ENCODE measurements around the gene AKNA. TPM values are rescaled to one million over a fixed set of nuclear protein-coding genes. Genes with fewer than 3 reads are reported as not detected.

The AKNA gene
- total RNA-seq, 5 donors from 2014 or later (not counting 1 experiment from before 2014, with no cell fraction given): 382 to 462 (median 415) TPM

GRCh38 chr9:114361542-114361941 lies 26.2 kb downstream of the AKNA start:
- peaks cover 78 to 82% (median 78%) of the 10 kb centered on the region in 3 donors for H3K4me1 Mint-ChIP-seq
- 98% methylated on average over 6 of the region's 7 CpGs for WGBS (ENCODE audit: insufficient coverage)

DNA sequence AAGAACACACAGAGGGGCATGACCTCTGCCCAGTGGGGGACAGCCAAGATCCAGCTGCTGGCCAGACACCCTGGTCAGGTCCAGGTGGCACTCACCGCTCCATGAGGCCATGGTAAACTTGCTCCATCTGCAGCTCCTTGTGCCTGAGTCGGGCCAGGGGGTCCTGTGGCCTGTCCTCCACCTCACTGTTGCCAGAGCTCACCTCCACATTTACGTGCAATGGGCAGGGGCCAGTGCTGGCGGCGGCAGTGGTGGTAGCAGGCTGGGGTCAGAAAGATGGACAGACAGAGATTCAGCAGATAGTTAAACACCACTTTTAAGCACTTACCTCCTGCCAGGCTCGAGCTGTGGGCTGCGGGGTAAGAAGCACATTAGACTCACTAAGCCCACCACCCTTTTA lies 28.0 kb downstream of the AKNA start:
- no peaks in the 10 kb centered on the region for H3K27me3 Mint-ChIP-seq

More at GRCh38 chr9:114361542-114361941, 26.2 kb downstream of the AKNA start:
- H3K36me3 Mint-ChIP-seq: peaks cover 74% of the 10 kb centered on the region
- ATAC-seq (replicated peaks in 1 of 4) (no peak), DNase-seq (no peak)
- no peaks in the 10 kb centered on the region for H3K9me3 ChIP-seq
- CTCF ChIA-PET: no interaction called here
- no peak overlapping the region for H3K4me3 ChIP-seq (ENCODE audit: control insufficient read depth in 1 of 2, extremely low read depth in 1 of 2, low read length in 1 of 2)
- no peaks in the 10 kb centered on the region for H3K9me3 Mint-ChIP-seq
- no peaks in the 10 kb centered on the region for H3K27me3 Mint-ChIP-seq
- H3K27ac Mint-ChIP-seq: peak overlapping the region; percentile 92 to 93
- peak overlapping the region; percentile 79 for H3K27ac ChIP-seq (ENCODE audit: low read length)
- POLR2A ChIA-PET: interaction anchor here in 1 of 2 donors (0.5 to 0.6 kb wide), 2 partner anchors 13 to 26 kb away, joined by 3 read pairs; partner anchors contain the start of gene AKNA
- H3K27me3 ChIP-seq (replicated peaks in 1 of 2; ENCODE audit: control insufficient read depth in 2 of 2, extremely low read depth in 1 of 2, insufficient read depth in 2 of 2, low read length in 1 of 2): no peaks in the 10 kb centered on the region
- peaks cover 30 to 97% of the 10 kb centered on the region in 2 donors for H3K36me3 ChIP-seq (ENCODE audit: control insufficient read depth in 2 of 2, extremely low read depth in 1 of 2, insufficient read depth in 1 of 2, low read length in 1 of 2)
- peak overlapping the region in 2 of 3 donors; percentile 17 to 26 for H3K4me3 Mint-ChIP-seq
- H3K4me1 ChIP-seq (ENCODE audit: control insufficient read depth in 1 of 2, extremely low read depth in 1 of 2, insufficient read depth in 2 of 2, low read length in 2 of 2): peaks cover 30 to 85% of the 10 kb centered on the region in 2 experiments

GRCh38 chr9:114357911-114358328 lies 29.9 kb downstream of the AKNA start:
- Mint-ChIP-seq H3K27ac (peak overlapping the region; percentile 45 to 93), H3K27me3 (no peaks in the 10 kb centered on the region), H3K4me1 (peaks cover 57 to 60% (median 58%) of the 10 kb centered on the region in 3 donors), H3K9me3 (no peaks in the 10 kb centered on the region), H3K4me3 (no peak overlapping the region), H3K36me3 (peaks cover 58% of the 10 kb centered on the region)
- 97% methylated on average over 7 of the region's 9 CpGs for WGBS (ENCODE audit: insufficient coverage)
- DNase-seq: no peak
- Histone ChIP-seq H3K4me1 (ENCODE audit: control insufficient read depth in 1 of 2, extremely low read depth in 1 of 2, insufficient read depth in 2 of 2, low read length in 2 of 2) (peaks cover under 1 to 63% of the 10 kb centered on the region in 2 experiments), H3K27me3 (replicated peaks in 1 of 2; ENCODE audit: control insufficient read depth in 2 of 2, extremely low read depth in 1 of 2, insufficient read depth in 2 of 2, low read length in 1 of 2) (no peaks in the 10 kb centered on the region), H3K4me3 (ENCODE audit: control insufficient read depth in 1 of 2, extremely low read depth in 1 of 2, low read length in 1 of 2) (no peak overlapping the region), H3K9me3 (no peaks in the 10 kb centered on the region), H3K27ac (ENCODE audit: low read length) (peak overlapping the region; percentile 32), H3K36me3 (ENCODE audit: control insufficient read depth in 2 of 2, extremely low read depth in 1 of 2, insufficient read depth in 1 of 2, low read length in 1 of 2) (peaks cover 37 to 91% of the 10 kb centered on the region in 2 donors)
- CTCF ChIA-PET: no interaction called here
- POLR2A ChIA-PET: no interaction called here
- ATAC-seq (replicated peaks in 1 of 4): no peak

More for the DNA sequence above, 28.0 kb downstream of the AKNA start:
- no peak overlapping the region for H3K4me3 Mint-ChIP-seq
- ChIA-PET POLR2A (interaction anchor here in 1 of 2 donors (0.6 kb wide), 1 partner anchor 14 kb away, joined by 6 read pairs; no protein-coding TSS in a partner anchor), CTCF (no interaction called here)
- peaks cover 19 to 78% of the 10 kb centered on the region in 2 experiments for H3K4me1 ChIP-seq (ENCODE audit: control insufficient read depth in 1 of 2, extremely low read depth in 1 of 2, insufficient read depth in 2 of 2, low read length in 2 of 2)
- no peaks in the 10 kb centered on the region for H3K27me3 ChIP-seq (replicated peaks in 1 of 2; ENCODE audit: control insufficient read depth in 2 of 2, extremely low read depth in 1 of 2, insufficient read depth in 2 of 2, low read length in 1 of 2)
- no peak overlapping the region for H3K4me3 ChIP-seq (ENCODE audit: control insufficient read depth in 1 of 2, extremely low read depth in 1 of 2, low read length in 1 of 2)
- DNase-seq (no peak), ATAC-seq (replicated peaks in 1 of 4) (no peak)
- 100% methylated on average over 1 of the region's 7 CpGs for whole genome bisulfite sequencing (ENCODE audit: insufficient coverage)
- H3K4me1 Mint-ChIP-seq: peaks cover 68 to 71% (median 69%) of the 10 kb centered on the region in 3 donors
- no peaks in the 10 kb centered on the region for H3K9me3 Mint-ChIP-seq
- peak overlapping the region; percentile 16 for H3K27ac ChIP-seq (ENCODE audit: low read length)
- peaks cover 76% of the 10 kb centered on the region for H3K36me3 Mint-ChIP-seq
- peaks cover 32 to 98% of the 10 kb centered on the region in 2 donors for H3K36me3 ChIP-seq (ENCODE audit: control insufficient read depth in 2 of 2, extremely low read depth in 1 of 2, insufficient read depth in 1 of 2, low read length in 1 of 2)
- H3K9me3 ChIP-seq: no peaks in the 10 kb centered on the region
- H3K27ac Mint-ChIP-seq: peak overlapping the region; percentile 92 to 93

DNA sequence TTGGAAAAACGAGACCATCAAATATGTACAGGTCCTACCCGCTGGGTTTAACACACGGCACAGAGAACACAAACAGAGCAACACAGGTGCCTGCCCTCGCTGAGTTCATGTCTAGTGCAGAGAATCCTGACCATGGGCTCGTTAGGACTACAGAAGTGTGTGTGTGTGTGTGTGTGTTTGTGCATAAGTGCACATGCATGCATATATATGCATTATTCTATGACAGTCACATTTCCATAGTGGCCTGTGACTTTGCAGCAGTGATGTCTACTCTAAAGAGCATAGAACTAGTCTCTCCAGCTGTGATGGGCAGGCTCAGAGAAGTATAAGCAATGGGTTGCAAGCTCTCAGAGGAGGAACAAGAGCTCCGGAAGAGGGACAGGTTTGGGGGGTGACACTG lies 30.4 kb downstream of the AKNA start:
- H3K27ac ChIP-seq (ENCODE audit: low read length): no peak overlapping the region
- DNase-seq (no peak), ATAC-seq (replicated peaks in 1 of 4) (no peak)
- WGBS (ENCODE audit: insufficient coverage): 86% methylated on average over 1 of the region's 6 CpGs
- H3K9me3 ChIP-seq: no peaks in the 10 kb centered on the region
- no peaks in the 10 kb centered on the region for H3K9me3 Mint-ChIP-seq
- H3K36me3 ChIP-seq (ENCODE audit: control insufficient read depth in 2 of 2, extremely low read depth in 1 of 2, insufficient read depth in 1 of 2, low read length in 1 of 2): peaks cover 37 to 91% of the 10 kb centered on the region in 2 donors
- H3K36me3 Mint-ChIP-seq: peaks cover 58% of the 10 kb centered on the region
- no peaks in the 10 kb centered on the region for H3K27me3 Mint-ChIP-seq
- peaks cover 3 to 62% of the 10 kb centered on the region in 2 experiments for H3K4me1 ChIP-seq (ENCODE audit: control insufficient read depth in 1 of 2, extremely low read depth in 1 of 2, insufficient read depth in 2 of 2, low read length in 2 of 2)
- no peaks in the 10 kb centered on the region for H3K27me3 ChIP-seq (replicated peaks in 1 of 2; ENCODE audit: control insufficient read depth in 2 of 2, extremely low read depth in 1 of 2, insufficient read depth in 2 of 2, low read length in 1 of 2)
- peak overlapping the region; percentile 45 to 93 for H3K27ac Mint-ChIP-seq
- no peak overlapping the region for H3K4me3 ChIP-seq (ENCODE audit: control insufficient read depth in 1 of 2, extremely low read depth in 1 of 2, low read length in 1 of 2)
- POLR2A ChIA-PET: no interaction called here
- peaks cover 56 to 60% (median 58%) of the 10 kb centered on the region in 3 donors for H3K4me1 Mint-ChIP-seq
- no peak overlapping the region for H3K4me3 Mint-ChIP-seq
- CTCF ChIA-PET: no interaction called here

DNA sequence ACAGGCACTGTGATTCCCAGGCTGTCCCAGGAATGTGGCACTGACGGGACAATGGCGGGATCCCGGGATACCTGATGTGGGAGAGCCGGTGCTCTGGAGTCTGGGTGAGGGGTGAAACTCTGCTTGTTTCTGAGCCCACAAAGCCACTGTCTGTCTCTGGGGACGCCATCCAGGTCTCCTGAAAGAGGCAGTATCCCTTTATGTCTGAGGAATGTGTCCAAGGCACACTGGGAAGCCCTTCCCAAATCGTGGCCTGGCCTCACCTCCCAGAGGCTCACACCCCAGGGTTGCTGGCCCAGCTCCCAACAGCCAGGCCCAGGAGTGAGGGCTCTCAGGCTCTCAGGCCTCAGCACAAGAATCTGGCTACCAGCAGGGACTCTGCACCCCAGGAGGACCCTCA lies 31.0 kb downstream of the AKNA start:
- ATAC-seq (replicated peaks in 1 of 4) (no peak), DNase-seq (no peak)
- Histone ChIP-seq H3K36me3 (ENCODE audit: control insufficient read depth in 2 of 2, extremely low read depth in 1 of 2, insufficient read depth in 1 of 2, low read length in 1 of 2) (peaks cover 37 to 91% of the 10 kb centered on the region in 2 donors), H3K27ac (ENCODE audit: low read length) (no peak overlapping the region), H3K4me3 (ENCODE audit: control insufficient read depth in 1 of 2, extremely low read depth in 1 of 2, low read length in 1 of 2) (no peak overlapping the region), H3K27me3 (replicated peaks in 1 of 2; ENCODE audit: control insufficient read depth in 2 of 2, extremely low read depth in 1 of 2, insufficient read depth in 2 of 2, low read length in 1 of 2) (no peaks in the 10 kb centered on the region), H3K4me1 (ENCODE audit: control insufficient read depth in 1 of 2, extremely low read depth in 1 of 2, insufficient read depth in 2 of 2, low read length in 2 of 2) (peaks cover 3 to 61% of the 10 kb centered on the region in 2 experiments), H3K9me3 (no peaks in the 10 kb centered on the region)
- H3K36me3 Mint-ChIP-seq: peaks cover 58% of the 10 kb centered on the region
- peak overlapping the region; percentile 81 to 93 for H3K27ac Mint-ChIP-seq
- H3K4me1 Mint-ChIP-seq: peaks cover 59 to 60% (median 59%) of the 10 kb centered on the region in 3 donors
- WGBS (ENCODE audit: insufficient coverage): 100% methylated on average over 4 of the region's 6 CpGs
- no peaks in the 10 kb centered on the region for H3K27me3 Mint-ChIP-seq
- no peaks in the 10 kb centered on the region for H3K9me3 Mint-ChIP-seq
- no peak overlapping the region for H3K4me3 Mint-ChIP-seq
- POLR2A ChIA-PET: interaction anchor here (0.6 kb wide), 2 partner anchors 25 to 39 kb away, joined by 3 to 4 read pairs; no protein-coding TSS in a partner anchor
- CTCF ChIA-PET: no interaction called here

DNA sequence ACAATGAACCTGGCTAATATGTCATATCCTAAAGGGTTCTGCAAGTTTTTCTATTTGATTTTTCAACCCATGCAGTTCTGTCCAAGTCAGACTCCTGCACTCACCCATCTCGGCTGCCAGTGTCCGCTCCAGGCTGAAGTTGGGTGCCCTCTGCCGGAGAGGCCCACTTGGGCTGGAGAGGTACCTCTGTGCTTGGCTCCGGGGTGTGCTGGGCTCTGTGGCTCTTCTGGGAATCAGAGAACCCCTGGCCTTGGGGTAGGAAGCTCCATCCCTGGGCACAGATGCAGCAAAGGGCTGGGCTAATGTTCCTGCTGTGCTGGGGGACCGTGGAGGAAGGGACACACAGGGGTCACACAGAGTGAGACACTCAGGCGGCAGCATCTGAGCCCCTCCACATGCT lies 32.0 kb downstream of the AKNA start:
- H3K9me3 Mint-ChIP-seq: no peaks in the 10 kb centered on the region
- POLR2A ChIA-PET: no interaction called here
- H3K27me3 Mint-ChIP-seq: no peaks in the 10 kb centered on the region
- peaks cover 52 to 55% (median 55%) of the 10 kb centered on the region in 3 donors for H3K4me1 Mint-ChIP-seq
- WGBS (ENCODE audit: insufficient coverage): 95% methylated on average over 4 of the region's 6 CpGs
- peak overlapping the region in 1 of 2 donors; percentile 93 for H3K27ac Mint-ChIP-seq
- no peak overlapping the region for H3K4me3 Mint-ChIP-seq
- H3K4me1 ChIP-seq (ENCODE audit: control insufficient read depth in 1 of 2, extremely low read depth in 1 of 2, insufficient read depth in 2 of 2, low read length in 2 of 2): peaks cover 3 to 61% of the 10 kb centered on the region in 2 experiments
- H3K27ac ChIP-seq (ENCODE audit: low read length): no peak overlapping the region
- DNase-seq (no peak), ATAC-seq (replicated peaks in 1 of 4) (peak in 1 of 4 experiments; percentile 14)
- no peaks in the 10 kb centered on the region for H3K9me3 ChIP-seq
- CTCF ChIA-PET: interaction anchor here in 1 of 2 donors (0.6 kb wide), 1 partner anchor 43 kb away, joined by 4 read pairs; no protein-coding TSS in a partner anchor
- no peak overlapping the region for H3K4me3 ChIP-seq (ENCODE audit: control insufficient read depth in 1 of 2, extremely low read depth in 1 of 2, low read length in 1 of 2)
- H3K36me3 Mint-ChIP-seq: peaks cover 51% of the 10 kb centered on the region
- H3K36me3 ChIP-seq (ENCODE audit: control insufficient read depth in 2 of 2, extremely low read depth in 1 of 2, insufficient read depth in 1 of 2, low read length in 1 of 2): peaks cover 34 to 91% of the 10 kb centered on the region in 2 donors
- no peaks in the 10 kb centered on the region for H3K27me3 ChIP-seq (replicated peaks in 1 of 2; ENCODE audit: control insufficient read depth in 2 of 2, extremely low read depth in 1 of 2, insufficient read depth in 2 of 2, low read length in 1 of 2)

Data from T-cell (primary cell).